C4-2B (cell line): ENCODE results near the gene GRB10.

Experiments used
- H3K27ac ChIP-seq: fragments of 450-650 bp; 2 replicates; pipeline ENCODE4 v1.5.1; 2017
- CTCF ChIP-seq: fragments of 450-650 bp; conservative IDR thresholded peaks from 2 replicates; pipeline ENCODE4 v1.5.1; 2017; ENCODE audit warnings: mild to moderate bottlenecking
- ZFX ChIP-seq: fragments of 450-650 bp; IDR thresholded peaks from 2 replicates; pipeline ENCODE4 v1.6.1; 2017

GRB10 gene

GRCh38 chr7:50608196-50608906 lies 174.3 kb downstream of the GRB10 start:
- H3K27ac ChIP-seq: no peak overlapping the region

GRCh38 chr7:50607524-50608125 lies 175.1 kb downstream of the GRB10 start:
- TF ChIP-seq ZFX (no peak), CTCF (no peak)
- H3K27ac ChIP-seq: no peak overlapping the region

More at GRCh38 chr7:50608196-50608906, 174.3 kb downstream of the GRB10 start:
- TF ChIP-seq CTCF (no peak), ZFX (no peak)

GRCh38 chr7:50605059-50605458 lies 177.6 kb downstream of the GRB10 start:
- no peak for TF ChIP-seq ZFX
- TF ChIP-seq CTCF: no peak

GRCh38 chr7:50603287-50603686 lies 179.4 kb downstream of the GRB10 start:
- no peak overlapping the region for H3K27ac ChIP-seq

More at GRCh38 chr7:50605059-50605458, 177.6 kb downstream of the GRB10 start:
- no peak overlapping the region for H3K27ac ChIP-seq

GRCh38 chr7:50599385-50599784 lies 183.3 kb downstream of the GRB10 start:
- TF ChIP-seq CTCF (no peak), ZFX (no peak)
- no peak overlapping the region; the same call in 1 of the 2 replicates for H3K27ac ChIP-seq

More at GRCh38 chr7:50603287-50603686, 179.4 kb downstream of the GRB10 start:
- no peak for TF ChIP-seq CTCF
- TF ChIP-seq ZFX: no peak

- no peak overlapping the region for H3K27ac ChIP-seq
- TF ChIP-seq CTCF: no peak
- no peak for TF ChIP-seq ZFX
Observed at GRCh38 chr7:50598460-50599343, 184.0 kb downstream of the GRB10 start.

GRCh38 chr7:50596484-50596883 lies 186.2 kb downstream of the GRB10 start:
- TF ChIP-seq ZFX: no peak
- no peak for TF ChIP-seq CTCF
- H3K27ac ChIP-seq: no peak overlapping the region
